MV-4-11 (cell line): ENCODE data around the gene SF3A1.

Experiments used
- DNase-seq: peaks from one replicate; lab custom pipeline; 2025; lab: John Stamatoyannopoulos, UW

The SF3A1 gene

DNA sequence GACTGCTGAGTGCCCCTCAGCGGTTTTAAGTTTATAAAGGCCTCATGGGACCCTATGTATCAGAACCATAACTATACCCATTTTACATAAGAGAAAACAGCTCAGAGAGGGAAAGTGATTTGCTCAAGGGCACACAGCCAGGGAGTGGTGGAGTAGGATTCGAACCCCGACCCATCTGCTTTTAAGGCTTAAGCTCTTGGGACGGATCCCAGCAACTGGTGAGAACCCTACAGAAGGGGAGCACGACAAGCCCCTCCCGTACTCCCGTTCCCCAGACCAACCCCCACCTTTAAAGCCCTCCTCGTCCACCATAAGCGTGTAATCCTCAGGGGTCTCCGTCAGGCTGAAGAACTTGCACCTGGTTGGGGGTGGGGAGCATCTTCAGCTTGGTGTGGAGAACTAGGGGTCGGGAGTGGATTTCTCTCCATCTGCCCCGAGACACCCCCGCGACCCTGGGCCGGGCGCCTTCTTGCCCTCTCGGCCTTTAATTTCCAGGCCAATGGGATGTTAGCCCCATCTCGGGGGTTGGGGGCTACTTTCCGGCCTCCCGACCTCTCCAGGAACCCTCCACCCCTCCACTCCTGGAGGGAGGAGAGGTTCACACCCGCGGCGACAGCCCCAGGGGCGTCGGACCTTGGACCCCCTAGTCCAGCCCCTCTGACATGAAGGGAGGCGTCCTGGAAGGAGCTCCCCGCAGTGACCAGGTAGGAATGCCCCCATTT is 68.1 kb downstream of the SF3A1 start:
- DNase-seq, result no peak

DNA sequence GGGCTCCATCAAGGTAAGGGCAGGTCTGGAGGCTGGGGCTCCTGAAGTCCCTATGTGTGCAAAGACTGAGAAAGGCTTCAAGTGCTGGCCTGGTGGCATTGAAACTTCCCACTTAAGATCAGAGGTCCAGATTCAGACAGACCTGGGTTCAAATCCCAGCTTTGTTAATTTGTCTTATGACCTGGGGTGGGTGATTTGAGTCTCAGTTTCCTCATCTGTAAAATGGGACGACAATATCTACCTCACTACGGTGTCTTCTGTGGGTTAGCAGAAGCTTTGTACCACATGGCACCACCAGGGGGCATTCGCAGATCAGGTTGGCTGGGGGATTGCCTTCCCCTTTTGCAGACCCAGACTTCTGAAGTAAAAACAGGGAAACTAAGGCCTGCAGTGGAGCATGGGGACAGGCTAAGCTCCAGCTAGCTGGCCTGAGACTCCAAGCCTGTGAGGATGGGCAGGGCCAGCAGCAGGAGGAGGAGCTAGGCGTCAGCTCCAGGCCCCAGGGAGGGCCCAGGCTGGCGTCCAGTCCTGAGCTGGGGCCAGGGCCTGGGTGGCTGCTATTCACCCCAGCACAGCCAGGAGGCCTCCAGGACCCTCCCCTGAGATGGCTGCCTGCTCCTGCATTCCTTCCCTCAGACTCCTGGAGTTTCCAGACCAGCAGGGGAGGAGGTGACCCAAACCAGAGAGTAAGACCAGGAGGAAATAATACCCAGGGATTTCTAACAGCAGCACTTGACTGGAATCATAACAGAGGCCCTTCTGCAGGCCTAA is 68.9 kb downstream of the SF3A1 start:
- DNase-seq, result peak; percentile 78

DNA sequence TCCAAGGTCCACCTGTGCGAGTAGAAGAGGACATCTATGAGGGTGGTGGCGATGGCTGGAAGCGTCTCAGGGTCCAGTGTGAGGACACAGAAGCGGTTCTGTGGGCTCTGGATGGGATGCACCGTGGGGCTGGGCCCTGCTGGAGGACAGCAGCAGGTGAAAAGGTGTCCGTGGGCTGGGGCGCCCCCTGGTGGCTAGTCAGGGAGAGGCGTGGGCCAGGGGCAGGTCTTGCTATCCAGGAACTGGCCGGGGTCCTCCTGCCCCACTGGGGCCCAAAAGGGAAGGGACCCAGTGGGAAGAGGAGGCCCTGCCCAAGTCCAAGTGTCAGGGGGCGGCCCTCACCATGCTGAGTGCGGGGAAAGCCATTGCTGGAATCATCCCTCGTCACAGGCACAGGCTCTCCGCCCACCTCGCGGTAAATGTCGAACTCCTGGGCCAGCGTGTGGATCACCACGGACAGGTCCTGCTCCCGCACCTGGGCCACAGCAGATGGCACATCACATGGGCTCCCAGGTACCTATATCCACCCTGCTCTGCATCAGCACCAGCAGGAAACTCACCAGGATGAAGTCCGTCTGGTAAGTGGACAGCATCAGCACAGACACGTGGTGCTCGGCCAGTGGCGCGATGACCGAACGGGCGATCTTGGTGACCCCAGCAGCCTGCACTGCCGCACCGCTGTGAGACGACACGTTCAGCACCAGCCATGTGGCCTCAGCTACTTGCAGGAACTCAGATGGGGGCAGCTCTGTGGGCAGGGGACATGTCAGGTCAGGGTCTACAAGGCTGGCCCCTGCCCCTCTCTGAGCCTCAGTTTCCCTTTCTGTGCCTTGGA is 69.7 kb downstream of the SF3A1 start:
- DNase-seq, result peak; percentile 41

DNA sequence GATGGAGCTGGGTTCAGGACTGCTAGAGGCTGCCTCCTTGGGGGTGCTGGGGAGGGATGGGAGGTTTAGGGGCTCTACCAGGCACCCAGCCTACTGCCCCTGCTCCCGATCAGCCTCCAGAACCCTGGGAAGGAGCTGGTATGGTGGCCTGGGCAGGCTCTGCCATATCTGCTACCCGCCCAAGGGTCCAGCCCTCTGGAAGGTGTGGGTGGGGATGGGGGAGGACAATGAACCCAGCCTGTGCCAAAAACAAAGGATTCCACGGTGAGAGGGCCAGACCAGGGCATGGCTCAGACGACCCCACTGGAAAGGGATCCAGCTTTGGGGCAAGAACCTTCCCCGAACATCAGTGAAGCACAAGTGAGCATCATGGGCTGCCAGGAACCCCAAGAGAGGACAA is 70.4 kb downstream of the SF3A1 start:
- no peak for DNase-seq

DNA sequence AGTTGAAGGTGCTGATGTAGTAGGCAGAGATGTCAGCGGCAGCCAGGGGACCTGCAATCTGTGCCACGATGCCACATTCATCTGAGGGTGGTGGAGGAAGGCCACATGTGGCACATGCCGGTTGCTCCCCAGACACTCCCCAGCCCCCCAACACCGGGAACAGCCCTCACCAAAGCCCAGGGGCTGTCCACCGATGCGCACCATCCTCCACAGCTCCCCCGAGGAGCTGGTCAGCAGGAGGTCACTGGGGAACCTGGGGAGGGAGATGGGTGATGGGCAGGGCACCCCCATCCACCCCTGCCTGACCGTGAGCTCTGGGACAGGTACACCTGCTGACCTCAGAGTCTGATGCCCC is 70.9 kb downstream of the SF3A1 start:
- DNase-seq, result no peak

DNA sequence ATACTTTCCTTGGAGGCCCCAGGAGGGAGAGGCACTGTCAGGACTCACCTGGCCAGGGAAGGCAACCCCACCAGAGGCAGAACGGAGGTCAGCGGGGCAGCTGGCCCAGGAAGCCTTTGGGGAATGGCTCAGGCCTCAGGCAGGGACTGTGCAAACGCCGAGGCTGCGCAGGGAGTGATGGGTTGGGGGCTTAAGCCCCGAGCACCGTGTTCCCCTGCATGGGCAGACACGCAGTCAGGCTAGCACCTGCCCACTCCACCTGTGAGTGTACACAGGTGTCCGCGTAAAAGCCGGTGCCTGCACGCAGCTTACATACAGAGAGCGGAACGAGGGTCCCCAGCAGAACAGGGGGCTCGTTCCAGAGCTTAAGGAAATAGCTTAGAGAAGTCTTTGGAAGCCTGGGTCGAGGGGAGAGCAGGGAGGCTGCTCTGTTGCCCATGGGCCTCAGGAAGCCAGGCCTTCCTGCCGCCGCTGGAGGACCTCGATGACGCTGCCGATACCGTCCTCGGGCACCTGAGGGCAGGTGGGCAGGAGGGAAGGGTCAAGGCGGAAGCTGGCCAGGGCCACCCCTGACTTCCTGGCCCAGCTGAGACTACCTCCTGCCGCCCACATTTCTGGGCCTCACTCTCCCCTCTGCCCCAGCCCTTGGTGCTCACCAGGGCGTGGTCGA is 71.4 kb downstream of the SF3A1 start:
- no peak for DNase-seq

DNA sequence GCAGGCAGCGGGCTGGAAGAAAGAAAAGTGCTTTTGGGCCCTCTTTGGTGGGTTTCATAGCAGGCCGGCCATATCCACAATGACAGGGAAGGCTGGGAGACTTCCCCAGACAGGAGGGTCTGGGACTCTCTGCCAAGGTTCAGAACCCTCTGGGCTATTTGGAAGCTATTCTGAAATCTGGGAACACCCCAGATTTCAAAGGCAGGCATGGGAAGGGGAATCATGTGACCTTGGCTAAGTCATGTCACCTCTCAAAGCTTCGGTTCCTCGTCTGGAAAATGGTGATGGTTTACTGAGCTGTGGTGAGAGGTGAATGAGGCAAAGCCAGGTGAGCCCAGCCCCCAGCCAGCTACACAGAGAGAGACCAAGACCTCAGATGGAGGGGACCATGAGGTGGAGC is 72.0 kb downstream of the SF3A1 start:
- no peak for DNase-seq

DNA sequence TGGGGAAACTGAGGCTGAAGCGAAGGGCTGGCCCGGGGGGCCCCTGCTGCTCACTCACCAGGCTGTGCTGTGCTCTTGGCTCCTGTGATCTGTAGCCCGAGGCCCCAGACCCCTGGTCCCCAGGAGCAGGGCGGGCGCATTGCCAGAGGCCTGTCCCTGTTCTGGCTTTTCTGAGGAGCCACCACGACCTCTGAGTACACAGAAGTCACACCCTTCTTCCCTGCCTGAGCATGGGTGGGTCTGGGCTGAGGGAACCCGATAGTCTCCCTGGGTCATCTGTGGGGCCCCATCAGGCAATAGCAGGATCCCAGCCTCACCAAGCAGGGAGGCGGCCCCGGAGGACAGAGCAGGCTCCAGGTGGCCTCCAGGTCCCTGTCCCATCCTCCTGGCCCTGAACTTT is 72.5 kb downstream of the SF3A1 start:
- DNase-seq, result no peak

DNA sequence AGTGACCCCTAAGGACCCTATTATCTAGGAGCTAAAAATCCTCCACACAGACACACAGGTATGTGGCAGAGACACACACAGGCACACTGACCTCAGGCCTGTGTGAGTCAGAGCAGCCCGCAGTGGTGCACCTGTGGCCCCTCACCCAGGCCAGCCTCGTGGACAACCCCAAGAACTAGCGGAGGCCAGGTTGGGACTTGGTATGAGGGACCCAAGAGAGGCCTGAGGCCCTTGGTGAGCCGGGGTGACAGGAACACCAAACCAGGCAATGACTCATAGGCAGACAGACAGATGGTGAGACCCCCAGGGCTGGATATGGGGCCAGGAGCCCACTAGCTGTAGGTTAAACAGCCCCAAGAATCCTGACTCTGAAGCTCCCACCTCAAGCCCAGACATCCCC is 73.4 kb downstream of the SF3A1 start:
- no peak for DNase-seq

DNA sequence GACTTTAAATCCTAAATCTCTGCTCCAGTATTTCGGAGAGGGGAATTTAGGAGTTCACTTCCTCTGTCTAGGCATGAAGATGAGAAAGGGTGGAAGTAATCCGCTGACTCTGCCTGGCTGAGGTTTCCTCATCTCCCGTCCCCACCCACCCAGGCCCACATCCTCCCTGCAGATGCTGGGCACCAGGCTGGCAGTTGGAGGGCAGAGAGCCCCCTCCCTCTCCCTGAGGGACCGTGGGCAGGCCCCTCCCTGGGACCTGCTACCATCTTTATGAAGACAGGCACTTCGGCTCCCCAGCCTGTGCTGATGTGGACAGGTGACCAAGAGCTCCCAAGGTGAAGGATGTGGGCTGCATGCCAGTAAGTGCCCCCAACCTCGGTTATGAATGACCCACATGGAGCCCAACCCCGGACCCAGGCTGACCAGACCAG is 74.1 kb downstream of the SF3A1 start:
- DNase-seq, result peak; percentile 48
